H9 (cell line): Measurements from ENCODE around the gene MYCBPAP. TPM values are rescaled to one million over a fixed set of nuclear protein-coding genes. Genes with fewer than 3 reads are reported as not detected.
A peak's percentile ranks its signal among the peaks of the same experiment; 100 is the strongest.

Experiments used
- DNase-seq: peaks from one replicate; pipeline ENCODE4 v3.0.0-alpha.2; 2017
- H2AFZ ChIP-seq: one replicate; pipeline ENCODE4 v1.6.1; 2013; ENCODE audit warnings: mild to moderate bottlenecking, low read length, control low read depth, moderate library complexity
- H2AK5ac ChIP-seq: 2 replicates; pipeline ENCODE4 v1.6.1; 2013; ENCODE audit warnings: low read length, control low read depth, mixed read lengths; ENCODE audit not compliant: insufficient read length
- H2BK120ac ChIP-seq: one replicate; pipeline ENCODE4 v1.6.1; 2013; ENCODE audit warnings: low read depth, mild to moderate bottlenecking, low read length, control low read depth, inconsistent platforms; ENCODE audit not compliant: poor library complexity, severe bottlenecking
- H2BK12ac ChIP-seq: 2 replicates; pipeline ENCODE4 v1.6.1; 2013; ENCODE audit warnings: low read length, control low read depth, mixed read lengths, low read depth; ENCODE audit not compliant: insufficient read length
- H2BK15ac ChIP-seq: 2 replicates; pipeline ENCODE4 v1.6.1; 2013; ENCODE audit warnings: low read depth, low read length, control low read depth
- H2BK20ac ChIP-seq: one replicate; pipeline ENCODE4 v1.6.1; 2013; ENCODE audit warnings: low read depth, mild to moderate bottlenecking, low read length, control low read depth, inconsistent platforms; ENCODE audit not compliant: poor library complexity, severe bottlenecking
- H2BK5ac ChIP-seq: 2 replicates; pipeline ENCODE4 v1.6.1; 2013; ENCODE audit warnings: low read length, control low read depth, mixed read lengths; ENCODE audit not compliant: insufficient read length
- H3K14ac ChIP-seq: 2 replicates; pipeline ENCODE4 v1.6.1; 2013; ENCODE audit warnings: low read length, control low read depth; ENCODE audit not compliant: insufficient read depth
- H3K18ac ChIP-seq: 2 replicates; pipeline ENCODE4 v1.6.1; 2013; ENCODE audit warnings: low read depth, mild to moderate bottlenecking, mixed read lengths, low read length, control low read depth; ENCODE audit not compliant: insufficient read length
- H3K23ac ChIP-seq: 2 replicates; pipeline ENCODE4 v1.6.1; 2013; ENCODE audit warnings: low read length, control low read depth, mixed read lengths, low read depth; ENCODE audit not compliant: insufficient read length
- H3K23me2 ChIP-seq: 2 replicates; pipeline ENCODE4 v1.6.1; 2013; ENCODE audit warnings: low read depth, mild to moderate bottlenecking, mixed read lengths, low read length, control low read depth; ENCODE audit not compliant: insufficient read length, poor library complexity, severe bottlenecking
- H3K27ac ChIP-seq: 2 replicates; pipeline ENCODE4 v1.5.1; 2013; ENCODE audit warnings: low read length, control low read depth, mixed read lengths, low read depth; ENCODE audit not compliant: insufficient read length
- H3K27me3 ChIP-seq: 2 replicates; pipeline ENCODE4 v1.6.1; 2013; ENCODE audit warnings: low read length, control low read depth, inconsistent platforms; ENCODE audit not compliant: insufficient read depth
- H3K4ac ChIP-seq: 2 replicates; pipeline ENCODE4 v1.6.1; 2013; ENCODE audit warnings: low read depth, mild to moderate bottlenecking, control low read depth, inconsistent platforms, low read length, moderate library complexity
- H3K4me1 ChIP-seq: 2 replicates; pipeline ENCODE4 v1.6.1; 2013; ENCODE audit warnings: low read length, control low read depth, inconsistent platforms; ENCODE audit not compliant: insufficient read depth
- H3K4me2 ChIP-seq: 2 replicates; pipeline ENCODE4 v1.6.1; 2013; ENCODE audit warnings: low read length, control low read depth, mixed read lengths; ENCODE audit not compliant: insufficient read length, insufficient read depth
- H3K56ac ChIP-seq: 2 replicates; pipeline ENCODE4 v1.6.1; 2013; ENCODE audit warnings: low read depth, mild to moderate bottlenecking, mixed read lengths, low read length, control low read depth; ENCODE audit not compliant: insufficient read length
- H3K79me1 ChIP-seq: 2 replicates; pipeline ENCODE4 v1.6.1; 2013; ENCODE audit warnings: low read depth, mild to moderate bottlenecking, moderate library complexity, low read length, control low read depth, inconsistent platforms; ENCODE audit not compliant: insufficient read depth, poor library complexity, severe bottlenecking
- H3K79me2 ChIP-seq: 2 replicates; pipeline ENCODE4 v1.6.1; 2013; ENCODE audit warnings: low read length, control low read depth, inconsistent platforms; ENCODE audit not compliant: insufficient read depth
- H3K9ac ChIP-seq: 2 replicates; pipeline ENCODE4 v1.6.1; 2013; ENCODE audit warnings: low read length, control low read depth, mixed read lengths; ENCODE audit not compliant: insufficient read length; ENCODE audit errors: extremely low read depth
- H3K9me3 ChIP-seq: one replicate; pipeline ENCODE4 v1.6.1; 2013; ENCODE audit warnings: low read depth, low read length, inconsistent platforms; ENCODE audit not compliant: control insufficient read depth
- H3T11ph ChIP-seq: one replicate; pipeline ENCODE4 v1.6.1; 2013; ENCODE audit warnings: mild to moderate bottlenecking, low read length, control low read depth, inconsistent platforms
- H4K20me1 ChIP-seq: one replicate; pipeline ENCODE4 v1.6.1; 2013; ENCODE audit not compliant: control insufficient read depth, insufficient read length, insufficient read depth
- H4K5ac ChIP-seq: 2 replicates; pipeline ENCODE4 v1.6.1; 2013; ENCODE audit warnings: low read depth, mild to moderate bottlenecking, mixed read lengths, low read length, control low read depth; ENCODE audit not compliant: insufficient read length
- H4K8ac ChIP-seq: replicated peaks from 2 replicates; pipeline ENCODE4 v1.6.1; 2013; ENCODE audit warnings: low read length, control low read depth, mixed read lengths, low read depth; ENCODE audit not compliant: insufficient read length
- H4K91ac ChIP-seq: 2 replicates; pipeline ENCODE4 v1.6.1; 2013; ENCODE audit warnings: low read depth, mild to moderate bottlenecking, moderate library complexity, mixed read lengths, low read length, control low read depth; ENCODE audit not compliant: insufficient read length
- H3K27ac Mint-ChIP-seq, 3 experiments: 2 replicates in 2 of 3; 3 replicates in 1 of 3; pipeline ENCODE4 v1.8.0; 2020 to 2021; ENCODE audit warnings: mixed read lengths in 3 of 3, mild to moderate bottlenecking in 1 of 3, moderate library complexity in 1 of 3
- H3K27me3 Mint-ChIP-seq: 2 replicates; pipeline ENCODE4 v1.8.0; 2021; ENCODE audit warnings: low read depth, mild to moderate bottlenecking, moderate library complexity, mixed read lengths
- H3K36me3 Mint-ChIP-seq, 3 experiments: 2 replicates in 2 of 3; 3 replicates in 1 of 3; pipeline ENCODE4 v1.8.0; 2020 to 2021; ENCODE audit warnings: low read depth in 3 of 3, mixed read lengths in 3 of 3; ENCODE audit not compliant: insufficient read depth in 1 of 3
- H3K4me1 Mint-ChIP-seq, 2 experiments: 2 replicates each; pipeline ENCODE4 v1.8.0; 2020; ENCODE audit warnings: mixed read lengths in 2 of 2
- H3K4me3 Mint-ChIP-seq, 2 experiments: 2 replicates in 1 of 2; 3 replicates in 1 of 2; pipeline ENCODE4 v1.8.0; 2020 to 2021; ENCODE audit warnings: mild to moderate bottlenecking in 2 of 2, mixed read lengths in 2 of 2, moderate library complexity in 1 of 2
- H3K9me3 Mint-ChIP-seq, 2 experiments: 2 replicates in 1 of 2; 3 replicates in 1 of 2; pipeline ENCODE4 v1.8.0; 2020; ENCODE audit warnings: mild to moderate bottlenecking in 2 of 2, mixed read lengths in 2 of 2, moderate library complexity in 1 of 2
- CTCF ChIP-seq: fragments of 200-600 bp; sonication (generic); conservative IDR thresholded peaks from 3 replicates; pipeline ENCODE4 v1.8.0; 2021; ENCODE audit warnings: antibody characterized with exemption, mild to moderate bottlenecking
- WGBS: extraction: QIAGEN DNeasy Blood & Tissue Kit; methylation state at CpG from one replicate; pipeline ENCODE4 v1.1.7; 2013; ENCODE audit warnings: missing lambda C conversion rate, low lambda C conversion rate, mixed read lengths; ENCODE audit not compliant: insufficient read length; ENCODE audit errors: extremely low coverage; 5-methylcytosine and 5-hydroxymethylcytosine counted together
- total RNA-seq: library from RNA; stranded (reverse); gene quantifications from 2 replicates; pipeline ENCODE4 v1.2.1, GENCODE V29; 2021

Gene MYCBPAP
- total RNA-seq, 1 experiment from 2014 or later = 1.7 TPM

GRCh38 chr17:50479522-50480141, 28.6 kb upstream of the MYCBPAP start:
- Mint-ChIP-seq H3K27ac (peak overlapping the region in 1 of 3 experiments; percentile 85; a peak in 2 of 7 replicates), H3K4me1 (peaks cover 12 to 16% of the 10 kb centered on the region in 2 experiments), H3K9me3 (no peaks in the 10 kb centered on the region), H3K4me3 (peak overlapping the region; percentile 78 to 89), H3K36me3 (peaks cover 2 to 27% (median 23%) of the 10 kb centered on the region in 3 experiments), H3K27me3 (peaks cover 10% of the 10 kb centered on the region)
- H3K4me2 ChIP-seq = peak overlapping the region; percentile 75
- no peak overlapping the region for H3K9ac ChIP-seq
- no peak overlapping the region for H2AK5ac ChIP-seq
- no peak overlapping the region for H4K91ac ChIP-seq
- H2BK12ac ChIP-seq = no peak overlapping the region
- no peaks in the 10 kb centered on the region for H3K23me2 ChIP-seq
- H3K23ac ChIP-seq = no peak overlapping the region
- H3K18ac ChIP-seq = no peak overlapping the region
- H4K20me1 ChIP-seq = no peaks in the 10 kb centered on the region
- no peaks in the 10 kb centered on the region; the same call in 1 of the 2 replicates for H3K27me3 ChIP-seq
- no peak overlapping the region for H4K8ac ChIP-seq
- no peak overlapping the region for H3K4ac ChIP-seq
- H2AFZ ChIP-seq = no peak overlapping the region
- no peaks in the 10 kb centered on the region for H3K79me1 ChIP-seq
- WGBS = no CpG with 5 or more reads among the region's 19 CpGs
- H3K79me2 ChIP-seq = no peaks in the 10 kb centered on the region
- H2BK20ac ChIP-seq = no peak overlapping the region
- H2BK120ac ChIP-seq = no peak overlapping the region
- TF ChIP-seq CTCF = peak; percentile 67
- H3K27ac ChIP-seq = no peak overlapping the region
- no peaks in the 10 kb centered on the region for H3K9me3 ChIP-seq
- H4K5ac ChIP-seq = no peak overlapping the region
- H3K4me1 ChIP-seq = no peaks in the 10 kb centered on the region
- no peak overlapping the region for H3K14ac ChIP-seq
- H2BK15ac ChIP-seq = no peak overlapping the region
- peak; percentile 94 for DNase-seq
- H3K56ac ChIP-seq = no peak overlapping the region
- H2BK5ac ChIP-seq = no peak overlapping the region
- no peak overlapping the region for H3T11ph ChIP-seq
